Measurements from ENCODE around the gene MIF4GD.
"Not testable (repeated sequence)": the region's sequence is repeated elsewhere in the genome, so short reads cannot be mapped to it uniquely, and the experiment has no call there.

MIF4GD gene

GRCh38 chr17:75288770-75289114 lies 17.7 kb upstream of the MIF4GD start:
- DNase-seq (ENCODE audit: low read depth in 2 of 2) = peak; percentile 25 to 32

- DNase-seq (ENCODE audit: low read depth in 2 of 2) = no peak
These were observed 17.3 kb upstream of the MIF4GD start for GRCh38 chr17:75288359-75288758.

GRCh38 chr17:75287221-75287620 lies 16.2 kb upstream of the MIF4GD start:
- DNase-seq (ENCODE audit: low read depth in 2 of 2) = no peak

- no peak for DNase-seq (ENCODE audit: low read depth in 2 of 2)
These were observed 14.1 kb upstream of the MIF4GD start for GRCh38 chr17:75285123-75285522.

- DNase-seq (ENCODE audit: low read depth in 2 of 2) = not testable (repeated sequence)
These were observed 9.2 kb upstream of the MIF4GD start for GRCh38 chr17:75280189-75280588.

- DNase-seq (ENCODE audit: low read depth in 2 of 2) = no peak
These were observed 6.6 kb upstream of the MIF4GD start for GRCh38 chr17:75277664-75278071.

GRCh38 chr17:75273977-75274708 lies 3.1 kb upstream of the MIF4GD start:
- no peak for DNase-seq (ENCODE audit: low read depth in 2 of 2)

GRCh38 chr17:75272848-75273184 lies 1.8 kb upstream of the MIF4GD start:
- no peak for DNase-seq (ENCODE audit: low read depth in 2 of 2)

- no peak for DNase-seq (ENCODE audit: low read depth in 2 of 2)
These were observed 1.2 kb upstream of the MIF4GD start for GRCh38 chr17:75271955-75272847.

GRCh38 chr17:75271233-75271954 lies 363 bp upstream of the MIF4GD start:
- peak; percentile 87 to 89 for DNase-seq (ENCODE audit: low read depth in 2 of 2)

- DNase-seq (ENCODE audit: low read depth in 2 of 2) = peak in 1 of 2 donors; percentile 54
These were observed 639 bp downstream of the MIF4GD start for GRCh38 chr17:75270218-75270965.

- no peak for DNase-seq (ENCODE audit: low read depth in 2 of 2)
These were observed 1.2 kb downstream of the MIF4GD start for GRCh38 chr17:75269844-75270217.

GRCh38 chr17:75267411-75268232 lies 3.4 kb downstream of the MIF4GD start:
- no peak for DNase-seq (ENCODE audit: low read depth in 2 of 2)

- DNase-seq (ENCODE audit: low read depth in 2 of 2) = no peak
These were observed 3.9 kb downstream of the MIF4GD start for GRCh38 chr17:75267153-75267410.

- no peak for DNase-seq (ENCODE audit: low read depth in 2 of 2)
These were observed 4.5 kb downstream of the MIF4GD start for GRCh38 chr17:75266316-75267152.

- no peak for DNase-seq (ENCODE audit: low read depth in 2 of 2)
These were observed 5.3 kb downstream of the MIF4GD start for GRCh38 chr17:75265614-75266315.

- DNase-seq (ENCODE audit: low read depth in 2 of 2) = no peak
These were observed 8.0 kb downstream of the MIF4GD start for GRCh38 chr17:75263055-75263454.

- DNase-seq (ENCODE audit: low read depth in 2 of 2) = no peak
These were observed 8.9 kb downstream of the MIF4GD start for GRCh38 chr17:75262112-75262606.

GRCh38 chr17:75261336-75262111 lies 9.5 kb downstream of the MIF4GD start, which contains the start of the genes GGA3 and MRPS7:
GGA3 (minus strand) TSS chr17:75261606; CDS start chr17:75261587, 19 bp downstream.
MRPS7 (plus strand) TSS chr17:75261879; CDS start chr17:75261901, 22 bp downstream.
- DNase-seq (ENCODE audit: low read depth in 2 of 2) = peak; percentile 94
